ENCODE measurements around the gene SERPINF2. TPM values are rescaled to one million over a fixed set of nuclear protein-coding genes. Genes with fewer than 3 reads are reported as not detected.
"Not testable (repeated sequence)": the region's sequence is repeated elsewhere in the genome, so short reads cannot be mapped to it uniquely, and the experiment has no call there.

SERPINF2 gene
- total RNA-seq, 1 experiment from 2014 or later, result 0.40 TPM

DNA sequence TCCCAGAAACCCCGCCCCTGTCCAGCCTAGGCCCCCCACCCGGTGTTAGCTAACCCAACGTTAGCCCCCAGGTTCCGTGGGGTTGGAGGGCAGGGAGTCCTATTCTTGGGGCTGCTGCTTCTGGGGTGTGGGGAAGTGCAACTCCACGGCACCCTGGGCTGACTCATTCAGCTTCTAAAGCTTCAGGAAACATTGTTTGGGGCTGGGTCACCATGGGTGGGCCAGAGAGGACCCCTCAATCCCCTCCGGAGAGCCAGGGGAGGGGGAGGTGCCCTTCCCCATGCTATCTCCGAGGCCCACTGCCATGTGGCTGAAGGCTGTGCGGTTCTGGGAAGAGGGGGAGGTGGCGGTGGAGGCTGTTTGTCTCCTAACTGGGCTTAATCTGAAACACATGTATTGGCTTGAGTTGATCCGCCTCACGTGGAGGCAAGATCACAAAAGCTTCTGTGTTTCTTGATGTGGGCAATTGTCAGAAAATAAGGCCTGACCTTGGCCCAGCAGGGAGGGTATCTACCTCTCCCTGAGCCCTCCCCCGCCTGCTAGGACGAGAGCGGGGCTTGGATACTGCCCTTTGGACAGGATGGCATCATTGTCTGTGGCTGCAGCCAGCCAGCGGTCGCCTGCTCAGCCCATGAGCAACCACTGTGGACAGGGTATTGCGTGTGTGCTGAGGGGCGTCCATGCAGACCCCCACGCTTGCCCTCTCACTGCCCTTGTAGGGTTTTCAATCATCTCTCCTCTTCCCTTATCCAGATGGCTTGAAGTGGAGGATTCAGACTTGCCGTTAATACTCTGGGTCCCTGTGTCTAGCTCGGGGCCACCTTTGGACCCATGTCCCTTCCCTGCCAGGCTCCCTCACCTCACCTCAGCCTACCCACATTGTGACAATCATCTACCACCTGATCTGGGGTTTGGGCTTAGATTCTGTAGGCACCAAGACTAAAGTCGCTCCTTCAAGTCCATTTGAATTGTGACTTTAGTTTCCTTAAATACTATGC is 20.5 kb downstream of the SERPINF2 start:
- DNase-seq (ENCODE audit: low read depth), result peak; percentile 71

- peak; percentile 95 for DNase-seq (ENCODE audit: low read depth)
These were observed 21.6 kb downstream of the SERPINF2 start for GRCh38 chr17:1764284-1764683.

GRCh38 chr17:1764705-1765104 is 22.0 kb downstream of the SERPINF2 start:
- DNase-seq (ENCODE audit: low read depth), result not testable (repeated sequence)

- DNase-seq (ENCODE audit: low read depth), result no peak
These were observed 22.9 kb downstream of the SERPINF2 start for GRCh38 chr17:1765576-1765975.

DNA sequence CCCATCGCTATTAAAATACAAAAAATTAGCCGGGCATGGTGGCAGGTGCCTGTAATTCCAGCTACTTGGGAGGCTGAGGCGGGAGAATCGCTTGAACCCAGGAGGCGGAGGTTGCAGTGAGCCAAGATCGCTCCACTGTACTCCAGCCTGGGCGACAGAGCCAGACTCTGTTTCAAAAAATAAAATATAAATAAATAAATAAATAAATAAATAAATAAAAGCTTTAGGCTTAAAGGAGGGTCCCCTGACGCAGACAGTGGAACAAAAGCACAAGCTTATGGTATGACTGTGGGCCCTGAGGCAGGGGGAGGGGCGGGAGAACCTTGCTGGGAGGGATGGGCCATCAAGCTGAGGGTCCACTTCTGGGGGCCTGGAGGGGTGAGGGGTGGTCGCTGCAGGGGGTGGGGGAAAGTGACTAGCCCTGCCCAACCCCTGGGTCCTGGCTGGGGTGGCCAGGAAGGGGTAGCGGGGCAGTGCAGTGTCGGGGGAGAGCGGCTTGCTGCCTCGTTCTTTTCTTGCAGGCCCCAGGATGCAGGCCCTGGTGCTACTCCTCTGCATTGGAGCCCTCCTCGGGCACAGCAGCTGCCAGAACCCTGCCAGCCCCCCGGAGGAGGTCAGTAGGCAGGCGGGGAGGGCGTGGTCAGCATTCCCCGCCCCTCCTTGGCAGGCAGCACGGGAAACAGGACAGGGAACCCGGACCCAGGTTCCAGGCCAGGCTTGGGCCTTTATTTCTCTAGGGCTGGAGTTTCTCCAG is 23.9 kb downstream of the SERPINF2 start:
- DNase-seq (ENCODE audit: low read depth), result no peak

DNA sequence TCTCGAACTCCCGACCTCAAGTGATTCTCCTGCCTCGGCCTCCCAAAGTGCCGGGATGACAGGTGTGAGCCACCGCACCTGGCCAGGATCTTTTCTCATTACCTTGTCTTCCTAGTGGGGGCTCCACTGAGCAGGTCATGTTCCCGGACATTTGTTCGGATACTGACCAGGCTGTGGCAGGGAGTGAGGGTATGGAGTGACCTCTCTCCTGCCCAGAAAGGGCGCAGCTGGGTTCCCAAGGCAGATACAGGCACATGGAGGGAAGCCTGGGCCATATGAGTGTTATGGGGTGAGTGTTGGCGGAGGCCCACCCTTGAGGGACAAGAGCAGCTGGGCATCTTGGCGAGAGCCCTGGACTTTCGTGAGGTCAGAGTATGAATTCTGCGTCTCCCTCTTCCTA is 24.7 kb downstream of the SERPINF2 start:
- no peak for DNase-seq (ENCODE audit: low read depth)

DNA sequence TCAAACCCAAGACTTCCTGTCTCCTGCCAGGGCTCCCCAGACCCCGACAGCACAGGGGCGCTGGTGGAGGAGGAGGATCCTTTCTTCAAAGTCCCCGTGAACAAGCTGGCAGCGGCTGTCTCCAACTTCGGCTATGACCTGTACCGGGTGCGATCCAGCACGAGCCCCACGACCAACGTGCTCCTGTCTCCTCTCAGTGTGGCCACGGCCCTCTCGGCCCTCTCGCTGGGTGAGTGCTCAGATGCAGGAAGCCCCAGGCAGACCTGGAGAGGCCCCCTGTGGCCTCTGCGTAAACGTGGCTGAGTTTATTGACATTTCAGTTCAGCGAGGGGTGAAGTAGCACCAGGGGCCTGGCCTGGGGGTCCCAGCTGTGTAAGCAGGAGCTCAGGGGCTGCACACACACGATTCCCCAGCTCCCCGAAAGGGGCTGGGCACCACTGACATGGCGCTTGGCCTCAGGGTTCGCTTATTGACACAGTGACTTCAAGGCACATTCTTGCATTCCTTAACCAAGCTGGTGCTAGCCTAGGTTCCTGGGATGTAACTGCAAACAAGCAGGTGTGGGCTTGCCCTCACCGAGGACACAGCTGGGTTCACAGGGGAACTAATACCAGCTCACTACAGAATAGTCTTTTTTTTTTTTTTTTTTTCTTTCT is 27.3 kb downstream of the SERPINF2 start:
- DNase-seq (ENCODE audit: low read depth), result no peak

- not testable (repeated sequence) for DNase-seq (ENCODE audit: low read depth)
These were observed 30.5 kb downstream of the SERPINF2 start for GRCh38 chr17:1773000-1773695.

DNA sequence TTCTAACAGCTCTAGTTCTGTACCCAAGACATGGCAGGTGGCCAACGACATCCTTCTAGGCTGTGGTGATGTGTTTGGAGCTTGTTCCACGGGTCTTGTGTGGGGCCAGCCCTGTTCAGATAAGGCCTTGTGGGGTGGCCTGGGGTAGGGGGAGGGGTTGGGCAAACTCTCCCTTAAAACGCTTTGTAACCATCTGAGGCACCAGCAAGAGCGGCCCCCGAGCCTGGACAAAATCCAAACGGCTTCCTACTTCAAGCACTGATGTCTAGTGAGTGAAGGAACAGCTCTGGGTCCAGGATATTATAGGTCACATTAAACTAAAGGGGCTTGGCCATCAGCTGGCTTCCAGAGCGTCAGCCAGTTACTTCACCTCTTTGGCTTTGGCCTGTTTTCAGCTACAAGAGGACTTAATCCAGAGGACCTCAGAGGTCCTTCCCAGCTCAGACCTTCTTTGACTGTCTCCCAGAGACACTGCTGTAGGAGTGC is 31.1 kb downstream of the SERPINF2 start:
- no peak for DNase-seq (ENCODE audit: low read depth)

- DNase-seq (ENCODE audit: low read depth), result no peak
These were observed 31.9 kb downstream of the SERPINF2 start for GRCh38 chr17:1774390-1775176.

DNA sequence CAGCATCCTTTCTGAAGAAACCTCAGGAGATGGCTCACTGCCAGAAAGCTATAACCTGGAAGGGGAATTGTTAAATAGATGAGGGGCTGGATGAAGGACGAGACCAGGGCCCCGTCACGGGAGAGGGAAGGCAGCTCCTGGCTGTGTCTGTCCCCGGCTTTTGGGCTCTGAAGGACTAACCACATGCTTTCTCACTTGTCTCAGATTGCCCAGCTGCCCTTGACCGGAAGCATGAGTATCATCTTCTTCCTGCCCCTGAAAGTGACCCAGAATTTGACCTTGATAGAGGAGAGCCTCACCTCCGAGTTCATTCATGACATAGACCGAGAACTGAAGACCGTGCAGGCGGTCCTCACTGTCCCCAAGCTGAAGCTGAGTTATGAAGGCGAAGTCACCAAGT is 33.7 kb downstream of the SERPINF2 start:
- no peak for DNase-seq (ENCODE audit: low read depth)

DNA sequence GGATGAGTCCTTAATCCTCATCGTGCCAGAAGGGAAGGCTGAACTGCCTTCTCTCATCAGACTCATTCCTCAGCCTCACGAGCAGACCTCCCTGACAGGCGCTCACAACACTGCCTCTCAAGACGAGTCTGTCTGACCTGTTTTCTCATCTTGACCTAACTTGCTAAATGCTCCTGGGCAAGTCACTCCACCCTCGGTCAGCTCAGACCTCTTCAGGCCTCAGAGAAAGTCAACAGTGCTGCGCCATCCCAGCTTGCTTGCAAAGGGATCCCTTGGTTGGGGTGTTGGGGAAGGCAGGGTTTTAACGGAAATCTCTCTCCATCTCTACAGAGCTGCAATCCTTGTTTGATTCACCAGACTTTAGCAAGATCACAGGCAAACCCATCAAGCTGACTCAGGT is 34.2 kb downstream of the SERPINF2 start:
- DNase-seq (ENCODE audit: low read depth), result no peak

- peak; percentile 95 for DNase-seq (ENCODE audit: low read depth)
These were observed 37.0 kb downstream of the SERPINF2 start for GRCh38 chr17:1779571-1780131.

- no peak for DNase-seq (ENCODE audit: low read depth)
These were observed 39.5 kb downstream of the SERPINF2 start for GRCh38 chr17:1782171-1782567.

DNA sequence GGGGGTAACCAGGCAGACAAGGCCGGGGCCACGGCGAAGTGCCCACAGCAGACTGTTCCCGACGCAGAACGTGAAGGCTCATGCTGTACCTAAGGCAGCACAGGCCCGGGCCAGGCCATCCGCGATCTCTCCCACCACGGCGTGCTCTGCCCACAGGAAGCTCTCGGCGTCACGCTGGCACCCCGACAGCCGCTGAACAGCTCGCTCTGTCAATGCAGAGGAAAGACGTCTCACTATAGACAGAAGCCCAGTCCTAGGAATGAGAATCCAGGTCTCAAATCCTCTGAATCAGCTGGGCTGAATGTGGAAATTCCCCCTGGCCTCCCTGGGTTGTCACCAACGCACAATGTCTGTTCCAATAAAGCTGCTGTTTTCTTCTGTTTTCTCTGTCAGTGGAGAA is 40.6 kb downstream of the SERPINF2 start:
- no peak for DNase-seq (ENCODE audit: low read depth)

DNA sequence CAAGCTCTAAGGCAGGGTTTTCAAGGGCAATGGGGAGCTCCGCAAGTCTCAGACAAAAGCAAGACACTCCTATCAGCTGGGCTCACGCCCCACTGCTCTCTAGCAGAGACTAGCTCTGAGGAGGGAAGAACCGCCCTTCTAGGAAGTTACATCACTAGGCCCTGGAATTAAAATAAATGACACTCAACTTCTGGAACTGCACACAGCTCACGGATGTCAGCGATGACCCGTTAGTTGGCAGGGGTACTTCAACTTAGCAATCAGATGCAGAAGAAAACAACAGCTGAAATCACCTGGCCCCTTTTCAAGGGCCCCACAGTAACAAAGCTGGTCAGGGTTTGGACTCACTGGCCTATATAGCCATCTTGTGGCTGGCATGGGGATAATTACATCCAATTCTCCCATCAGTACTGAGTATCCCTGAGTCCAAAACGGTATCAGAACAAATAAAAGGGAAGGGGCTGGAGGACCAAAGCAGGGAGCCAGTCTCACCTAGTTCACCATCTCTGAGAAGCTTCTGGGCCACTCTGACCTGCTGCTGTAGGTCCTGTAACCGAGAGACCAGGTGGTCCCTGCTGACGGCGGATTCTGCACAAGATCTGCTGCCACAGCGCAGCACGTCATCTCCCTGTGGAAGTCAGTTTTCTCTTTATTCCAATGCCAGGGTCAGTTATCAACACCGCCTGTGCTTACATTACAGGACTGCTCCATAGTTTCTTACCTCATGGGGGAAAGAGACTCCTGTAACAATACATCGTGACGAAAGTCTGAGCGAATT is 41.4 kb downstream of the SERPINF2 start:
- DNase-seq (ENCODE audit: low read depth), result peak; percentile 99

DNA sequence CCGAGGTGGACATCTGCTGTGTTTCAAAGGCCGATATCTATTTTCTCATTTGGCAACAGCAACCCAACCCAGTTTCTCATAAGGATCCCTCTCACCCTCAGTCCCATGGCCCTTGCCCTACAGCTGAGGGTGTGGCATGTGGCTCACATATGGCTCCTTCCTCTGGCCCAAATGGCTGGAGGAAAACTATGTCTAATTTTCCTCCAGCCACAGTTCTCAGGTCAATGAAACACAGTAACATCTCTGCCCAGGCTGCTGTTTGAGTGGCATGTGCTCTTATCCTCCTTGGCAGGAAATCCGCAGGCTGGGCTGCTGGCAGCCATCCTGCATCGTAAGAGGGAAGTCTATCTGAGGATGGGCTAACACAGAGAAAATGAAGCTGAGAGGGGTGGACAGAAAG is 43.3 kb downstream of the SERPINF2 start:
- no peak for DNase-seq (ENCODE audit: low read depth)

DNA sequence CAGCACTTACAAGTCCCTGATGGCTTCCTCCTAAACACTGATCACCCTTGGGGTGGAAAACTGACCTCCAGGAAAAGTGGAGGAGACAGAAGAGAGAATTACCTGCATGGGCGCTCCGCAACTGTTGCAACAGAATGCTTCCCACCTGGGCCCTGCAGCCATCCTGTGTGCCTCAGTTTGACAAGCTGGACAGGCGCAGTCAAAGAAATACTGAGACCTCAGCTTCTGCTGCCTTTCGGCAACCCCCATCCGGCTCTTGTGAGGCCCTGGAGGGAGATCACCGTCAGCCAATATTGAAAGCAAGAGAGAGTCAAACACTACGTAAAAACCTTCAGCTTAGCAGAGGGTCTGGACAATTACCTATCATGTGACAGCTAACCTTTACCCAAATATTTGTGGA is 44.0 kb downstream of the SERPINF2 start:
- DNase-seq (ENCODE audit: low read depth), result no peak

GRCh38 chr17:1787301-1787902 is 44.7 kb downstream of the SERPINF2 start:
- peak; percentile 94 for DNase-seq (ENCODE audit: low read depth)
